HG02642 (cell line): ENCODE data around the gene TBC1D3K.
"Not testable (repeated sequence)": the region's sequence is repeated elsewhere in the genome, so short reads cannot be mapped to it uniquely, and the experiment has no call there.

ENCODE experiments used
- ATAC-seq: cut with Tn5 transposase; IDR thresholded peaks from one replicate; pipeline ENCODE4 v1.9.1; 2021; ENCODE audit warnings: mild to moderate bottlenecking; ENCODE audit not compliant: unreplicated experiment, poor library complexity

TBC1D3K gene

DNA sequence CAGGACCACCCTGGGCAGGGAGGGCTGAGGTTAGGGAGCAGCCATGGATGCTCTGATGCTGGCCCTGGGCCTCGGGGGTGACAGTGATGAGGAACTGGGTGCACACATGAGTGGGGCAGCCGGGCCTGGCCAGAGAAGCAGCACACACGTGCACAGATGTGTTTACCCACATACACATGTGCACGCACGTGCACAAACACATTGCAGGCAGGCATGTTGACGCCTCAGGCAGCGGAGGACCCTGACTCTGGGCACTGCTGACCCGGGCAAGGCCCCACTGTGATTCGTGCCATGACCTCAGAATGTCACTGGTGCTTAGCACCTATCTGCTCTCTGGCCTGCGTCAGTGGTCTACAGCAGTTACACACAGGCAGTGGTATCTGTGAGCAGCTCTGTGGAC is at the start of gene TBC1D3K:
TSS of gene TBC1D3K (plus strand) at position 301 of the 400 bp plus-strand sequence. CDS start 1,585 bp downstream, outside the sequence.
- not testable (repeated sequence) for ATAC-seq

DNA sequence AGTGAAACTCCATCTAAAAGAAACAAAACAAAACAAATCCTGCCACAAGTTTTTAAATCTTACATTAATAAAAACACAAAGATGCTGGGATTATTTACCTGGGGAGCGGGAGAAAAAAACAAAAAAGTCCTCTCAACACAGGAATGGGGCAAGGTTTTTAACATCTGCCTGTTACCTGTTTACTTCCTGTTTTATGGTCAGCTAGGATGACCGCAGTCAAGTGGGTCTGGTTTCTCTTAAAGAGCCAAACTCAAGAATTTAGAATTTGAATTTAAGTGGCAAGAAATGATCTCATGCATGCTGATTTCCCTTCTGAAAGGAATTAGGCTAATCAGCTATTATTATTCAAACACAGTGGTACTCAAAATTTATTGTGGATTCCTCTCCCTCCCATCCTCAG is 39.7 kb upstream of the TBC1D3K start:
- ATAC-seq: no peak

DNA sequence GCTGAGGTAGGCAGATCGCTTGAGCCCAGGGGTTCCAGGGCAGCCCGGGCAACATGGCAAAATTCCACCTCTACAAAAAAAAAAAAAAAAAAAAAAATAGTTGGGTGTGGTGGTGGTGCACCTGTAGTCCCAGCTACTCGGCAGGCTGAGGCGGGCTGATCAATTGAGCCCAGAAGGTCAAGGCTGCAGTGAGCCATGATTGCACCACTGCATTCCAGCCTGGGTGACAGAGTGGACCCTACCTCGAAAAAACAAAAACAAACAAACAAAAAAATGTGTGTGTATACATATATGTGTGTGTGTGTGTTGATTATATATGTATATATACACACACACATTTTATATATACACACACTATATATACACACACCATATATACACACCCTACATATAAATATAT is 39.1 kb upstream of the TBC1D3K start:
- ATAC-seq: no peak

DNA sequence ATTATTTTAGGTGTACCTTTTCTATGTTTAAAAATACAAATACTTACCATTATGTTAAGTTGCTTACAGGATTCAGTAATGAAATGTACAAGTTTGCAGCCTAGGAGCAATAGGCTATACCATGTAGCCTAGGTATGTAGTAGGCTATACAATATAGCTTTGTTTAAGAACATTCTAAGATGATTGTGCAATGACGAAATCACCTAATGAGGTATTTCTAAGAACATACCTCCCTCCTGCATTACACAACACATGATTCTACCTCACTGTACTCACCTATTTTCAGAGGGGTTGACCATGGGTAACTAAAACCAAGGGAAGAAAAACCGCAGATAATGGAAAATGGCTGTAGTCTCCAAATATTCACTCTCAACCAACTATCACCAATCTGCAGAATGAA is 35.3 kb upstream of the TBC1D3K start:
- no peak for ATAC-seq

DNA sequence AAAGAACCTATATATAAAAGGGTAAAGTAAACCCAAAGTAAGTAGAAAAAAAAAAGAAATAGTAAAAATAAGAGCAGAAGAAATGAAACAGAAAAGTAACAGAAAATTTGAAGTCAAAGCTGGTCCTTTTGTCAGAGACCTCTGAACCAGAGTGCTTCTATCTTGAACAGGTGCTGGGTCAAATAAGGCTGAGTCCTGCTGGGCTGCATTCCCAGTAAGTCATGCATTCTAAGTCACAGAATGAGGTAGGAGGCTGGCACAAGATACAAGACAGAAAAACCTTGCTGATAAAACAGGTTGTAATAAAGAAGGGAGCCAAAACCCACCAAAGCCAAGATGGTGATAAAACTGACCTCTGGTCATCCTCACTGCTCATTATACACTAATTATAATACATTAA is 27.3 kb upstream of the TBC1D3K start:
- ATAC-seq: not testable (repeated sequence)
